Activated CD4-positive, alpha-beta T cell treated with anti-CD3 and anti-CD28 coated beads for 4 hours (primary cell): ENCODE results near the gene HHEX.
"Not testable (repeated sequence)": the region's sequence is repeated elsewhere in the genome, so short reads cannot be mapped to it uniquely, and the experiment has no call there.

Experiments
- DNase-seq, 2 donors: peaks; one replicate each; pipeline ENCODE4 v3.0.0-alpha.2; 2020

The HHEX gene

GRCh38 chr10:92689663-92690210 is at the start of gene HHEX:
Gene HHEX, plus strand, starts transcription at chr10:92689955. Its CDS starts 32 bp downstream, at chr10:92689987.
- peak; percentile 9 to 29 for DNase-seq

- DNase-seq: no peak
Observed at GRCh38 chr10:92640107-92640506, 49.6 kb upstream of the HHEX start.

- no peak for DNase-seq
Observed at GRCh38 chr10:92641492-92641891, 48.3 kb upstream of the HHEX start.

- DNase-seq: no peak
Observed at GRCh38 chr10:92644921-92645320, 44.8 kb upstream of the HHEX start.

DNA sequence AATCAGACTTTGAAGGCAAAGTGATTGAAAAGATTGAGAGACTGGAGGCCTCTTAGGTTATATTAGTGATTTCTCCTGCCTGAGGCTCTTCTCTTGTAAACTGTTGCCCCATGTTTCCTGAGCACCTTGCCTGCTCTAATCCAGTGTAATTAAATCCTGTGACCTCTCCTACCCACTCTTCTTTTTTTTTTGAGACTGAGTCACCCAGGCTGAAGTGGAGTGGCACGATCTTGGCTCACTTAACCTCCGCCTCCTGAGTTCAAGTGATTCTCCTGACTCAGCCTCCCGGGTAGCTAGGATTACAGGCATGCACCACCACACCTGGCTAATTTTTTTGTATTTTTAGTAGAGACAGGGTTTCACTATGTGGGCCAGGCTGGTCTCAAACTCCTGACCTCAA is 38.9 kb upstream of the HHEX start:
- DNase-seq: not testable (repeated sequence)

DNA sequence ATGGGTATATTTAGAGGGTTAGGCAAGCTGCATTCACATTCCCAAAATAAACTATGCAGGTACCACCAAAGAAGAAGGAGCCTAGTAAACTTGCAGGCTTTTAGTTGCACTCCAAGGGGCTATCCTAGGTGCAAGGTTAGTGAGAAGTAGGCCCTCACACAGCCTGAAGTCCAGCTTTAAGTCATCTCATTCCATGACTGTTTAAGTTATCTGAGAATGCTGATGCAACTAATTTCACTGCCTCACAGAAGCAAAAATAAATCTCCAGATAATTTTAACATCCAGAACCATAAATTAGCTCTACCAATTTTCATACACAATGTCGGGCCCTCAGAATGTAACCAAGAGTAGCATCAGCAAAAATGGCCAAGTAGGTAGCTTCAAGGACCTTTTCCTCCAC is 34.3 kb upstream of the HHEX start:
- no peak for DNase-seq

- no peak for DNase-seq
Observed at GRCh38 chr10:92656266-92656961, 33.3 kb upstream of the HHEX start.

- no peak for DNase-seq
Observed at GRCh38 chr10:92657024-92657423, 32.7 kb upstream of the HHEX start.

DNA sequence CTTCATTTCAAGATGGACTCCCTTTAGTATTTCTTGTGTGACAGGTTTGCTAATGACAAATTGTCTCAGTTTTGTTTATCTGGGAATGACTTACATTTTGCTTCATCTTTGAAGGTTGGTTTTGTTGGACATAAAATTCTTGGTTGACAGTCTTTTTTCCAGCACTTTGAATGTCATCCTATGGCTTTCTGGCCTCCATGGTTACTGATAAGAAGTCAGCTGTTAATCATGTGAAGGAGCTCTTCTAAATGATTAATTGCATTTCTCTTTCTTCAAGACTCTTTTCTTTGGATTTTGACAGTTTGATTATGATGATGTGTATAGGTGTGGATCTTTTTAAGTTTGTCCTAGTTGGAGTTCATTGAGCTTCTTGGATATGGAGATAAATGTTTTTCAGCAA is 26.9 kb upstream of the HHEX start:
- no peak for DNase-seq

GRCh38 chr10:92664322-92664721 is 25.4 kb upstream of the HHEX start:
- DNase-seq: no peak

GRCh38 chr10:92667078-92667477 is 22.7 kb upstream of the HHEX start:
- DNase-seq: no peak

- DNase-seq: no peak
Observed at GRCh38 chr10:92677708-92678107, 12.0 kb upstream of the HHEX start.

- no peak for DNase-seq
Observed at GRCh38 chr10:92678206-92678605, 11.5 kb upstream of the HHEX start.

DNA sequence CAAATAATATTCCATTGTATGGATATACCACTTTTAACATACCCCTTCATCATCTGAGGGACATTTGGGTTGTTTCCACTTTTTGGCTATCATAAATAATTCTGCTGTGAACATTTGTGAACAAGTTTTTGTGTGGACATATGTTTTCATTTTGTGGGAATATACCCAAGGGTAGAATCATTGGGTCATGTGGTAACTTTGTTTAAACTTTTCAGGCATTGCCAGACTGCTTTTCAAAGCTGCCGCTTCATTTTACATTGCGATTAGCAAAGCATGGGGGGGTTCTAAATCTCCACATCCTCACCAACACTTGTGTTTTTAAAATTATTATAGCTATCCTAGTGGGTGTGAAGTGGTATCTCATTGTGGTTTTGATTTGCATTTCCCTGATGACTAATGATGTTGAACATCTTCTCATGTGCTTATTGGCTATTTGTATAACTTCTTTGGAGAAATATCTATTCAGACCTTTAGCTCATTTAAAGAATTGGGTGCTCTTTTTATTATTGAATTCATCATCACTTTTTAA is 8.4 kb upstream of the HHEX start:
- DNase-seq: no peak

GRCh38 chr10:92688573-92688926 is 1.2 kb upstream of the HHEX start:
- no peak for DNase-seq

DNA sequence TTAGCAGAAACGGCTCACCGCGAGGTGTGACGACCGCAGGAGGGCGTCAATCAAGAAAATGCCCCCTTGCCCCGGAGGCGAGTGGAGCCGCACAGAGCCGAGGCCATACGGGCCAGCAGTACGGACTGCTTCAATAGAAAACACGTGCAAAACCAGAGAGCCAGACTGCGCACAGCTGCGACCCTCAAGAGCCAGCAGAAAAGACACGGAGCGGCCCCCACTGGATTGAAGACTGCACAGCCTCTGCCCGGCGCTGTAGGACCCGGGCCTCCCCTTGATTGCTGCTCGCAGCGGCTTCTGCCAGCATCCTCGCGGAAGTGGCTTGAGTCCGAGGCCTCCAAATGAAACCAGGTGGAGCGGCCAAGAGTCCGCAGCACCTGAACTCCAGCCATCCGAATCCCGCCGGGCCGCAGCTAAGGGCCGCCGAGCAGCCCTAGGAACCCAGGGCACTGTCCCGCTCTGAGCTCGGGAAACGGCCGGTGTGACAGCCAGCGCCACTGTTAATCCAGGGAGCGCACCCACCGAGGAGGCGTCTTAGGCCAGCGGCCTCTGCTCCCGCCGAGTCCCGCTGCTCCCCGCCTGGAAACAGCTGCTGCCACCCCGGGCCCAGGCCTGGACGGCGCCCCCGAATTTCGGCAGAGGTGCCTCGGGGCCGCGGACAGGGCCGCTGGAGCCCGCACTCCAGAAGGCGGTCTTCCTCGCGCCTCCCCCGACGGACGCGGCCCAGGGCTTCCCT is 660 bp upstream of the HHEX start:
- DNase-seq: no peak

- peak; percentile 54 to 59 for DNase-seq
Observed at GRCh38 chr10:92690211-92690914, 608 bp downstream of the HHEX start.

DNA sequence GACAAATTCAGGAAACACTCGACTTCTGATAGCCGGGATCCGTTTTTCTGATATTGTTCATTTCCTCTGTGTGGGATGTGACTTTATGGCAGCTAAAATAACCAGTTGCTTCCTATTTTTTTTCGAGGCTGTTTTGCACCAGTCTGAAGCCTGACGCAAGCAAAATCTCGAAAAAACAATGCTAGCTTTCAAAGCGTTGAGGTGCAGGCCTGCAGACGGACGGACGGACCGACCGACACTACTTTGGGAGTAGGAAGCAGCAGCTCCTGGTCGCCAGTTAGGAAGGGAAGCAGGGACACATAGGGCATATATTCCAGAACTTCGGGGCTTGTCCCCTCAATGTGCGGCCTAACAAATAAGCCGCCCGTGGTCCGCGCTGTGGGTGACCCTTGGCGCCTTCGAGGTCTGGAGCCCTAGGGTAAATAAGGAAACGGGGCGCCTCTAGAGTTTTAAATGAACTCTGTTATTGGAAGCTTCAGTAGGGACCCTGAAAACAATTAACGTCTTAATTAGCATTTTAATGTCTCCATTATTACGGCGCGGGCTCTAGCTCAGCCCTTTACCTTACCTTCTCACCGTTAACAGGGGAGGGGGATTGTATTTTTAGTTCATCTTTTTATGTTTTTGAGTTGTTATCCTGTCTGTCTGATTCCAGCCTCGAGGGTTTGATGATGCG is 1.3 kb downstream of the HHEX start:
- DNase-seq: no peak

DNA sequence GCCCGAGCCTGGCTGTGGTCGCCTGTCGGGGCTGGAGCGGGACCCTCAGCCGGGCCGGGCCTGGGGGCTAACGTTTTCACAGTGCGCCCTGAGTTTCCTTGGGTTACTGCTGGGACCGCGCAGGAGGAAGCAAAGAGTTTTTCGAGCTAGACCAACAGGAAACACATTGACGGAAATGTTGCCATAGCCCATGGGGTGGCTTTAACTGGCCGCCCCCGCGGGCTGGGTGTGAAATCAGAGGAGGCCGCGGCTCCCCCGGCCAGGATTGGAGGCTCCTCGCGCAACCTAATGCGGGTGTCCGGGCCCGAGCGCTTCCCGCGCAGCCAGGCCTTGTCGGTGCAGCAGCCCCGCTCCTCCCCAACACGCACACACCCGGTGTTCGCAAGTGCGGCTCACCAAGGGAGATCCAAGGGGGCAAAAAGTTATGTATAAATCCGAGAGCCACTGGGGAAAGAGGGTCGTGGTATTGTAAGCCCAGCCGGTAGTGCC is 1.9 kb downstream of the HHEX start:
- no peak for DNase-seq

DNA sequence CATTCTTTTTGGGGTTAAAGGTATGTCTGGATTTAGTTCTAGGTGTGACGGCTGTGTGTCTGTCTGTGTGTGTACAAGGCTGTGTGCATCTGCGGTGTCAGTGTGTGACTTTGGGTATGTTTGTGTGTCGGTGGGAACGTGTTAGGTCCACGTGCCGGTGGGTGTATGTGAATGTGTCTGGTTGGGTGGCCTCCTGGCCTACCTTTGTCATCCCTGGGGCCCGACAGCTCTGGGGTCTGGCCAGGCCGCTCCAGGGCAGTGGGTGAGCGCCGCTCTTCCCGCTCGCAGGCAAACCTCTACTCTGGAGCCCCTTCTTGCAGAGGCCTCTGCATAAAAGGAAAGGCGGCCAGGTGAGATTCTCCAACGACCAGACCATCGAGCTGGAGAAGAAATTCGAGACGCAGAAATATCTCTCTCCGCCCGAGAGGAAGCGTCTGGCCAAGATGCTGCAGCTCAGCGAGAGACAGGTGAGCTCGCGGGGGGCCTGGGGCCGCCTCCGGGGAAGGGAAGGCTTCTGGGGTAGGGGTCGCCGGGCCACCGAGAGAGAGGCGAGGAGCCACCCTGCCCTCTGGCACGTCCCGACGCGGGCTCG is 2.4 kb downstream of the HHEX start:
- DNase-seq: no peak

- DNase-seq: no peak
Observed at GRCh38 chr10:92692697-92693533, 3.2 kb downstream of the HHEX start.
